ENCODE results near the gene NPIPA2.
"Not testable (repeated sequence)": the region's sequence is repeated elsewhere in the genome, so short reads cannot be mapped to it uniquely, and the experiment has no call there.

DNA sequence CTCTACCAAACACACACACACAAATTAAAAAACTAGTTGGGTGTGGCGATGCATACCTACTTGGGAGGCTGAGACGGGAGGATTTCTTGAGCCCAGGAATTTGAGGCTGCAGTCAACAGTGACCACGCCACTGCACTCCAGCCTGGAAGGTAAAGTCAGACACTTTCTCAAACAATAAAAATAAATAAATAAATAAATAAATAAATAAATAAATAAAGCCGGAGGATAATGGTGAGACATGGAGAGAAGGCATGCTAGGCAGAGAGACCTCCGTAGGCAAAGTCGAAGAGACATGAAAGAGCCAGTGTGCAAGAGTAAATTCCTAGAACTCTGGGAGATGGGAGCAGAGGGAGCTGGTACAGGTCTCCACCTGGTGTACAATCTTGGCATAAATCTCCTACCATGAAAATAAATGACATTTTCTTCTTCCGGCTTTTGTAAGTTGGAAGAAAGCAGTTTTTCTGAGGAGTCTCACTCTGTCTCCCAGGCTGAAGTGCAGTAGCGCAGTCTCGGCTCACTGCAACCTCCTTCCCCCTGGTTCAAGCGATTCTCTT is 1.4 kb upstream of the NPIPA2 start:
- TF ChIP-seq, protein P1, sequence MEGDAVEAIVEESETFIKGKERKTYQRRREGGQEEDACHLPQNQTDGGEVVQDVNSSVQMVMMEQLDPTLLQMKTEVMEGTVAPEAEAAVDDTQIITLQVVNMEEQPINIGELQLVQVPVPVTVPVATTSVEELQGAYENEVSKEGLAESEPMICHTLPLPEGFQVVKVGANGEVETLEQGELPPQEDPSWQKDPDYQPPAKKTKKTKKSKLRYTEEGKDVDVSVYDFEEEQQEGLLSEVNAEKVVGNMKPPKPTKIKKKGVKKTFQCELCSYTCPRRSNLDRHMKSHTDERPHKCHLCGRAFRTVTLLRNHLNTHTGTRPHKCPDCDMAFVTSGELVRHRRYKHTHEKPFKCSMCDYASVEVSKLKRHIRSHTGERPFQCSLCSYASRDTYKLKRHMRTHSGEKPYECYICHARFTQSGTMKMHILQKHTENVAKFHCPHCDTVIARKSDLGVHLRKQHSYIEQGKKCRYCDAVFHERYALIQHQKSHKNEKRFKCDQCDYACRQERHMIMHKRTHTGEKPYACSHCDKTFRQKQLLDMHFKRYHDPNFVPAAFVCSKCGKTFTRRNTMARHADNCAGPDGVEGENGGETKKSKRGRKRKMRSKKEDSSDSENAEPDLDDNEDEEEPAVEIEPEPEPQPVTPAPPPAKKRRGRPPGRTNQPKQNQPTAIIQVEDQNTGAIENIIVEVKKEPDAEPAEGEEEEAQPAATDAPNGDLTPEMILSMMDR (IDR thresholded peaks at IDR 0.05; ENCODE audit: insufficient read depth, low read length, poor library complexity, severe bottlenecking), result not testable (repeated sequence)
- TF ChIP-seq EZH2phosphoT487 (conservative IDR thresholded peaks at IDR 0.05; ENCODE audit: low read length), result not testable (repeated sequence)
